GM13976 (cell line): ENCODE measurements around the gene HOXA10.
A peak's percentile ranks its signal among the peaks of the same experiment; 100 is the strongest.

ENCODE experiments used
- DNase-seq: peaks from one replicate; pipeline ENCODE4 v3.0.0; 2012; ENCODE audit warnings: low spot score
- CTCF ChIP-seq: IDR thresholded peaks from 2 replicates; pipeline ENCODE4 v1.5.1; 2012; ENCODE audit warnings: borderline replicate concordance, mild to moderate bottlenecking; ENCODE audit not compliant: insufficient read depth; ENCODE audit errors: extremely low read depth, missing control alignments, control extremely low read depth
- in situ Hi-C: fragments of 300-500 bp; cut with MboI; formaldehyde crosslinking; loops from one replicate; pipeline ENCODE4 v1.12.0; 2022; ENCODE audit warnings: low sequenced_read_pairs, mixed read lengths, inconsistent platforms; ENCODE audit not compliant: unreplicated experiment

The HOXA10 gene

GRCh38 chr7:27130540-27131389, 43.4 kb downstream of the HOXA10 start, which contains the start of gene HOXA4:
HOXA4 (minus strand) TSS chr7:27130757; CDS start chr7:27130733, 24 bp downstream.
- peak; percentile 67 for DNase-seq
- in situ Hi-C loops, result no loop called here
- no peak for TF ChIP-seq CTCF

- no peak for TF ChIP-seq CTCF
- no peak for DNase-seq
- in situ Hi-C loops, result no loop called here
Measured at GRCh38 chr7:27129729-27130539, 44.2 kb downstream of the HOXA10 start.

- no peak for DNase-seq
- no peak for TF ChIP-seq CTCF
- in situ Hi-C loops, result no loop called here
Measured at GRCh38 chr7:27128776-27129728, 45.1 kb downstream of the HOXA10 start.

GRCh38 chr7:27128034-27128433, 46.1 kb downstream of the HOXA10 start:
- TF ChIP-seq CTCF, result no peak
- in situ Hi-C loops, result no loop called here
- no peak for DNase-seq

- in situ Hi-C loops, result no loop called here
- TF ChIP-seq CTCF, result no peak
- DNase-seq, result no peak
Measured at GRCh38 chr7:27126596-27127327, 47.4 kb downstream of the HOXA10 start.
